Measurements from ENCODE around the gene NDE1. TPM values are rescaled to one million over a fixed set of nuclear protein-coding genes. Genes with fewer than 3 reads are reported as not detected.

NDE1 gene
- total RNA-seq, 1 donor from 2014 or later = 17.5 TPM

GRCh38 chr16:15735610-15736009 is 85.6 kb downstream of the NDE1 start:
- no peak for DNase-seq (ENCODE audit: low read depth in 2 of 2)

- no peak for DNase-seq (ENCODE audit: low read depth in 2 of 2)
These were observed 86.5 kb downstream of the NDE1 start for GRCh38 chr16:15736529-15736928.

DNA sequence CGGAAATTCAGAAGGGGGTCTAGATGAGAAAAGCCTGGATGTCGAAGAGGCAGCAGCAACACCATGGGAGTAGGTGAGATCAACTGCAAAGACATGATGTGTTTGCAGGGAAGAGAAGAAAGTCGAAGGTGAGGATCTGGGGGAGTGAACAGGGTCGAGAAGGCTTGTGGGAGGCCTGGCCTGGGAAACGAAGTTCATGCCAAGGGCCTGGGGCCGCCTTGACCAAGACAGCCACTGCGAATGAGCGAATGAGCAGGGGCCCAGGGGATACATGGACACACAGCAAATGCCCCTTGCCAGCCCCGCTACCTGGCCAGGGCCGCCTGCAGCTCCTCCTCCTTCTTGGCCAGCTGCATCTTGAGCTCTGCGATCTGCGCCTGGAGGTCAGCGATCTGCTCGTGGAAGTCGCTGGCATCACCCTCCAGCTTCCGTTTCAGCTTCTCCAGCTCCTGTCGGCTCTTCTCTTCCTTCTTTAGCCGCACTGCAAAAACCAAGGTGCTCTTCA is 87.1 kb downstream of the NDE1 start:
- no peak for DNase-seq (ENCODE audit: low read depth in 2 of 2)

- DNase-seq (ENCODE audit: low read depth in 2 of 2) = no peak
These were observed 89.4 kb downstream of the NDE1 start for GRCh38 chr16:15739464-15739863.

- DNase-seq (ENCODE audit: low read depth in 2 of 2) = no peak
These were observed 89.9 kb downstream of the NDE1 start for GRCh38 chr16:15739950-15740349.

GRCh38 chr16:15741207-15741871 is 91.3 kb downstream of the NDE1 start:
- DNase-seq (ENCODE audit: low read depth in 2 of 2) = no peak

GRCh38 chr16:15742716-15743115 is 92.7 kb downstream of the NDE1 start:
- no peak for DNase-seq (ENCODE audit: low read depth in 2 of 2)

GRCh38 chr16:15743657-15744056 is 93.6 kb downstream of the NDE1 start:
- no peak for DNase-seq (ENCODE audit: low read depth in 2 of 2)

DNA sequence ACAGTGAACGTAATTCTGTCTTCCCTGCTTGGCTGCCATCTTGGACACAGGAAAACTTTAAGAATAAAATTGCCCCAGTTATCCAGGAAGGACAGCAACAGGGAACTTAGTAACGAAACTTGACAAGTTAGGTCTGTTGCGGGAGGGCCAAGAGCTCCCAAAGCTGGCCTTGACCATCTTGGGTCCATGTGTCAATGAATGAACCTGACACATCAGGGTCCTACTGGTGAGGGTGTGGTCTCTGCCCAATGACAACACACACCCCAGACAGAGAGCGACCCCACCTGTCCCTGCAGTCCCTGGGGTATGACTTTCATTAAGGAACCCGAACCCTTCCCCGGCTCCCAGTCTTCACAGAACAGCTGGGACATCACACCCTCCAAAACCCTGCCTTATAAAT is 96.3 kb downstream of the NDE1 start:
- no peak for DNase-seq (ENCODE audit: low read depth in 2 of 2)

DNA sequence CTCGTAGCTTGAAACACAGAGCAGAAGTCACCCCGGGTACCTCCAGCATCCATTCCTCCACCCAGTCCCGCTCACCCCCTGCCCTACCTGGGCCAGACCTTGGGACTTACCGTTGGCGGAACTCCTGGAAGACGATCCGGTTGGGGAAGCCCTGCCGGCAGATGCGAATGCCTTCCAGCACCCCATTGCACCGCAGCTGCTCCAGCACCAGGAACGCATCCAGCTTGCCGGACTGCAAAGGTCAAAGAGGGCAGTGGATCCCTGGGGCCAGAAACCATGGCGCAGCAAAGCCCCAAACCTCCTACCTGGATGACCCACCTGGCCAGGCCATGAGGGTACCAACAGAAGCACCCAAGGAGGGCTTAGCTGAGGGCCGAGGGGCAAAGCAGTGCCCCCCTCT is 97.9 kb downstream of the NDE1 start:
- DNase-seq (ENCODE audit: low read depth in 2 of 2) = no peak

GRCh38 chr16:15748654-15749053 is 98.6 kb downstream of the NDE1 start:
- DNase-seq (ENCODE audit: low read depth in 2 of 2) = no peak

DNA sequence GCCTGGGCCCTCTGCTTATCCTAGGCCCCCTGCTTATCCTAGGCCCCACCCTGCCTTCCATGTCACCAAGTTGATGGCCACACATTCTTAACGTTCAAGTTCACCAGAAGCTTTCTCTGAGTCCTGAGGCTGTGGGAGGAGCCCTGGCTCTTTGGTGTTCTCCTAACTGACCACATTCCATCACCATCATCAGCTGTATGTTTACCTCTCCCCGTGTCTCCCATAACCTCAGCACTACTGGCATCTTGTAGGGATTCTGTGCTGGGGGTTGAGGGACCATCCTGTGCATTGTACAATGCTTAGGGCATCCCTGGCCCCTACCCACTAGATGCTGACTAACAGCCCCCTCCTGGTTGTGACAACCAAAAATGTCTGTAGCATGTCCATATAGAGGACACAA is 99.3 kb downstream of the NDE1 start:
- DNase-seq (ENCODE audit: low read depth in 2 of 2) = no peak

GRCh38 chr16:15749985-15750384 is 99.9 kb downstream of the NDE1 start:
- no peak for DNase-seq (ENCODE audit: low read depth in 2 of 2)

GRCh38 chr16:15751940-15752339 is 101.9 kb downstream of the NDE1 start:
- DNase-seq (ENCODE audit: low read depth in 2 of 2) = no peak

- DNase-seq (ENCODE audit: low read depth in 2 of 2) = no peak
These were observed 102.9 kb downstream of the NDE1 start for GRCh38 chr16:15752717-15753488.

GRCh38 chr16:15754821-15755534 is 104.9 kb downstream of the NDE1 start:
- no peak for DNase-seq (ENCODE audit: low read depth in 2 of 2)

DNA sequence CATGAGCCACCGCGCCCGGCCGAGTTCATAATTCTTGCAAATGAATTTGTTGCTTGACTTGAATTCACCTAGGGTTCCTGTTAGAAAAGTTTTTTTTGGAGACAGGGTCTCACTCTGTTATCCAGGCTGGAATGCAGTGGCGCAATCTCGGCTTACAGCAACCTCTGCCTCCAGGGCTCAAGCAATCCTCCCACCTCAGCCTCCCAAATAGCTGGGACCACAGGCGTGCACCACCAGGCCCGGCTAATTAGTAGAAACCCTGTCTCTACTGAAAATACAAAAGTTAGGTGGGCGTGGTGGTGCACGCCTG is 107.0 kb downstream of the NDE1 start:
- no peak for DNase-seq (ENCODE audit: low read depth in 2 of 2)

DNA sequence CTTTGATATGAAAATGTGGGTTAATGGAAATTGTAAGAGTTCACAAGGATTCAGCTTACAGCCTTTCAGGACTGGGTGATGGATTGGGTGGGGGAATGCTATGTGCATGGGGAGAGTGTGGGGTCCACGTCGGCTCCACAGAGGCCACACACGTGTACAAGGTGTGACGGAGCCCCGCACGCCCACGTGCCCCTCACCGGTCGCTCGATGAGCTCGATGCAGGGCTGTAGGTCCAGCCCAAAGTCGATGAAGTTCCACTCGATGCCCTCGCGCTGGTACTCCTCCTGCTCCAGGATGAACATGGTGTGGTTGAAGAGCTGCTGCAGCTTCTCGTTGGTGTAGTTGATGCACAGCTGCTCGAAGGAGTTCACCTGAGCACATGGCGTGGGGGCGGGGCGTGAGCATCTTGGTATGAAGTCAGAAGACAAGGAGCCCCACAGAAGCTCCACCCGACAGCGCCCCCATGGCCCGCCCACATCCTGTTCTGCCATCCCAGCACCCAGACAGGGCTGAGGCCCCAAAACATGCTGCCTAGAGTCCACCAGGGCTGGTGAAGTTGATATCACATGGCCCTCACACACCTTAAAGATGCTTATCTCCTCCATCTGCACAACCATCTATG is 107.7 kb downstream of the NDE1 start:
- no peak for DNase-seq (ENCODE audit: low read depth in 2 of 2)

DNA sequence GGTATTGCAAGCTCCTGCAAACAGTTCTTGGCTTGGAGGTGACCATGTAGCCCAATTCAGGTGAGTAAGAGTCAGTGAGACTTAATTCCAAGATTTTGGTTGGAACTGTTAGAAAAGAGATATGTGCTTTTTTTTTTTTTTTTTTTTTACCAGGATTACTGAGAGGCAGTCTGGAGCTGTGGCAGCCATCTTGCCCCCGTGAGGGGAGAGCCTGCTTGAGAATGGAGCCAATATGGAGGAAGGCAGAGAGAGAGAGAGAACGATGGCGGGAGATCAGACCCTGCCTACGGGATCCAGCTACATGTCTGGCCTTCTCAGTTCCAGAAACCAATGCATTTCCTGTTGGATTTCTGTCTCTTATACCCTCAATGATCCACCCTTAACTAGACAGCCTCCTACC is 109.0 kb downstream of the NDE1 start:
- DNase-seq (ENCODE audit: low read depth in 2 of 2) = no peak

DNA sequence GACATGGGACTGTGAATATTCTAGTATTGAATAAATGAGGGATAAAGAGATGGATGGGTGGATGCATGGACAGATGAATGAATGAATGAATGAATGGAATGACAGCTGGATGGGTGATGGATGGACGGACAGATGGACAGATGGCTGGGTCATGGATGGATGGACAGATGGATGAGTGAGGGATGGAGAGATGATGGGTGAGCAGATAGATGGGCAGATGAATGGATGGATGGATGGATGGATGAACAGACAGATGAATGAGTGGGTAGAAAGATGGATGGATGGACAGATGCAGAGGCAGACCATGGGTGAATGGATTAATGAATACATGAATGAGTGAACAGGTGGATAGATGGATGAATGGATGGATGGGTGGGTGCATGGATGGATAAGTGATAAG is 110.1 kb downstream of the NDE1 start:
- DNase-seq (ENCODE audit: low read depth in 2 of 2) = no peak

GRCh38 chr16:15764112-15764511 is 114.1 kb downstream of the NDE1 start:
- DNase-seq (ENCODE audit: low read depth in 2 of 2) = no peak

- DNase-seq (ENCODE audit: low read depth in 2 of 2) = no peak
These were observed 115.1 kb downstream of the NDE1 start for GRCh38 chr16:15765116-15765515.

Data from lung microvascular endothelial cell (primary cell).